Measurements from ENCODE around the gene EIF4A3.
"Not testable (repeated sequence)": the region's sequence is repeated elsewhere in the genome, so short reads cannot be mapped to it uniquely, and the experiment has no call there.

The EIF4A3 gene

DNA sequence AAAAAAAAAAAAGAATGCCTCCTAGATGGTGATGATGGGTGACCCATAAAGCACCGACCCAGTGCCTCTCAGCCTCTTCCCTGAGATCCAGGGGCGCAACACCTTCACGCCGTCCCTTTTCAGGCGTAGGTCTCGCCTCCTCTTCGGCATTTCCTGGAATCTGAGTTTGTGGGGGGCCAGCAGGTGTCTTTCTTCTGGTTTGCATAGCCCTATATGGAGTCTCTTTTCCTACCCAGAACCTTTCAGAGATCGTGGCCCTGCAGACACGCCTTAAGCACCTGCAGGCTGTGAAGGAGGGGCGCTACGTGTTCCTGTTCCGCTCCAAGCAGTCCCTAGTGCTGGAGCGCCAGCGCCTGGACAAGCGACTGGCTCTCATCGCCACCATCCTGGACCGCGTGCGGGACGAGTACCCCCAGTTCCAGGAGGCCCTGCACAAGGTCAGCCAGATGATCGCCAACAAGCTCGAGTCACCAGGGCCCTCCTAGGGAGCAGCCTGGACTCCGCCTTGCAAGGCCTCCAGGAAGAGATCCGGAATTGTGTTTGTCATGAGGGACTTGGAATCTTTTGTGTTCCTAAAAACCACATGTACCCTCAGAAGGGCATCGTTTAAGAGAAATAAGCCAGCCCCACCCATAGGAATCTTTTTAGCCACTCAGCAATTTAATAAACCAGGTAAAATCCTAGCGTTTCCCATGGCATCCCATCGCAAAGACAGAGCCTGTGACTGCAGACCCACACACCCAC is 47.5 kb downstream of the EIF4A3 start:
- DNase-seq, result no peak

DNA sequence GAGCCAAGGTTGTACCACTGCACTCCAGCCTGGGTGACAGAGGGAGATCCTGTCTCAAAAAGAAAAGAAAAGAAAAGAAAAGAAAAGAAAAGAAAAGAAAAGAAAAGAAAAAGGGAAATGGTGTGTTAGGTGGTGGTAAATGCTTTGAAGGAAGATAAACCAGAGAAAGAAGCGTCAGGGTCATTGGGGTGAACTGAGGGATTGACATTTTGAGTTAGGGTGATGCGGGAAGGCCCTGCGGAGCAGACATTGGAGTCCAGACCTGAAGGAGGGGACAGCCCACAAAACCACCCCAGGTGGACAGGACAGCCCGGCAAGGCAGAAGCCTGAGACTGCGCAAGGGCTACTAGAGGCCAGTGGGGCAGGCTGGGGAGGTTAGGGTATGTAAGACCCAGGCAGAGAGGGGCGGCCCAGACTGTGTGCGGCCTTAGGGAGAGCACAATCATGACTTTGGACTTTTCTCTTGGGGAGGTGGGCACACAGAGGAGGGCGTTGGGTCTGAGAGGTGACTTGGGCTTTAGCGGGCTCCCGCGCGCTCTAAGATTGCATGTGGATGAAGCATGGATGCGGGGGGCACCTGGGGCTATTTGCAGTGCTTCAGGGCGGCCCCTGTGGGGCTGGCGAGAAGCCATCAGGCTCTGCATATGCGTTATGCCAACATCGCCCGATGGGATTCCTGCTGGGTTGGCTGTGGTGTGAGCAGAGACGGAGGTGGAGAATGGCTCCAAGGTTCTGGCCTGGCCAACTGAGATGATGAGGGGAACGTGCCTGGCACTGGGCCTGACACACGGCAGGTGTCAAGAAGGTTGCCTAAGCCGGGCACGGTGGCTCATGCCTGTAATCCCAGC is 48.9 kb downstream of the EIF4A3 start:
- DNase-seq, result no peak

DNA sequence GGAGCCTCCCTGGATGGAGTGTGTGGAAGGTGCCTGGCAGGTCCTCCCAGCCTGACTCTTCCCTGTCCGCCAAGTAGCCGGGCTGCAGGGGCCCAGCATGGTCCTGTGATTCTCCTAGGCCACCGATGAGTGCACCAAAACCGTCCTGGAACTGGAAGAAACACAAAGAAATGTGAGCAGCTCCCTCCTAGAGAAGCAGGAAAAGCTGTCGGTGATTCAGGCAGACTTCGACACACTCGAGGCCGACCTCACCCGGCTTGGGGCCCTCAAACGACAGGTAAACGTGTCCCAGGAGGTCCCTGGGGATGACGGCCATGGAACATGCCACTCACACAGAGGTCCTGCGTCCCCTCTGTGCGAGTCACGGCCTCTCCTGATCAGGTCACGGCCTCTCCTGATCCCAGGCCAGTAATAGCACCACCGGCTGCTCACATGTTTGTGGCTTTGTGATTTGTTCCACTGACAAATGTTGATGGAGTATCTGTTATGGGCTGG is 49.8 kb downstream of the EIF4A3 start:
- no peak for DNase-seq

GRCh38 chr17:80096561-80097021 is 50.3 kb downstream of the EIF4A3 start:
- no peak for DNase-seq

DNA sequence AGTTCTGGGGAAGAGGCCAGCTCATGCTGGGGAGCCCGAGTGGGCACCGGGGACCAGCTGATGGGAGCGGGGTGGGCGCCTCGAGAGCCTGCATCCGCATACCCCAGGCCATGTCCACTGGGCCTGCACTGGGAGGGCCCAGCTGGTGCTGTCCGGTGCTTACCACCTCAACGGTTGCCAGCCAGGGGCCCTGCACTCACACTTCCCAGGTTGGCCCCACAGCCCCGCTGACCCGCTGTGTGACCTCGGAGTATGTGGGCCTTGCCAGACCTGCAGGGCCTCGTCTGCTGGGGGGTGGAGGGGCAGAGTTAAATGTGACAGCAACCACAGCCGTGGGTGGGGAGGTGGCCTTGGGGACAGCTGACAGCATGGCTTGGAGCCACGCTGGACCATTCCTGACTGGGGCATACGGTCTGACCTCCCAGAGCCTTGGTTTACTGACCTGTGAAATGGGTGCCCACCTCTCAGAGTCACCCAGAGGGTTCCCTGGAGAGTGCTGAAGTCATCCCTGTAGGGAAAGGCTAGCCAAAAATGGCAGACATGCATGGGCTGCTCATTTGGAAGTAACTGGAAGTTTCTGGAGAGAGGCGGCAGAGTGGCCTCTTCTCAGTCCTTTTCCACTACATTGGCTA is 51.0 kb downstream of the EIF4A3 start:
- DNase-seq, result no peak

- DNase-seq, result no peak
Measured at GRCh38 chr17:80095038-80095843, 51.7 kb downstream of the EIF4A3 start.

- DNase-seq, result no peak
Measured at GRCh38 chr17:80092959-80093358, 54.0 kb downstream of the EIF4A3 start.

GRCh38 chr17:80091376-80091775 is 55.6 kb downstream of the EIF4A3 start:
- no peak for DNase-seq

- not testable (repeated sequence) for DNase-seq
Measured at GRCh38 chr17:80090164-80090563, 56.8 kb downstream of the EIF4A3 start.

DNA sequence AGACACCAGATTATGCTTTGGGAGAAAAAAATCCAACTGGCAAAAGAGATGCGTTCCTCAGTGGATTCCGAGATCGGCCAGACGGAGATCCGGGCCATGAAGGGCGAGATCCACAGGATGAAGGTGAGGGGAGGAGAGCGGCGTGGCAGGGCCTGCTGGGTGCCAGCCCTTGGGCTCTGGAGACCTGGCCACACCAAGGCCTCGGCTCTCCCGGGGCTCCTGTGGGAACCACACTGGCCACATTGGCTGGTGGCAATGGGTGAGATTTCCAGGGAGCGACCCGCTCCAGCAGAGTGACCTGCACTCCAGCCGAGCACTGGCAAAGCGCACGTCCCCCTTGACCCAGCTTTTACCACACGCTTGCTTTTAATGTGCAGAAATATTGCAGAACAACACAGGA is 57.2 kb downstream of the EIF4A3 start:
- no peak for DNase-seq

DNA sequence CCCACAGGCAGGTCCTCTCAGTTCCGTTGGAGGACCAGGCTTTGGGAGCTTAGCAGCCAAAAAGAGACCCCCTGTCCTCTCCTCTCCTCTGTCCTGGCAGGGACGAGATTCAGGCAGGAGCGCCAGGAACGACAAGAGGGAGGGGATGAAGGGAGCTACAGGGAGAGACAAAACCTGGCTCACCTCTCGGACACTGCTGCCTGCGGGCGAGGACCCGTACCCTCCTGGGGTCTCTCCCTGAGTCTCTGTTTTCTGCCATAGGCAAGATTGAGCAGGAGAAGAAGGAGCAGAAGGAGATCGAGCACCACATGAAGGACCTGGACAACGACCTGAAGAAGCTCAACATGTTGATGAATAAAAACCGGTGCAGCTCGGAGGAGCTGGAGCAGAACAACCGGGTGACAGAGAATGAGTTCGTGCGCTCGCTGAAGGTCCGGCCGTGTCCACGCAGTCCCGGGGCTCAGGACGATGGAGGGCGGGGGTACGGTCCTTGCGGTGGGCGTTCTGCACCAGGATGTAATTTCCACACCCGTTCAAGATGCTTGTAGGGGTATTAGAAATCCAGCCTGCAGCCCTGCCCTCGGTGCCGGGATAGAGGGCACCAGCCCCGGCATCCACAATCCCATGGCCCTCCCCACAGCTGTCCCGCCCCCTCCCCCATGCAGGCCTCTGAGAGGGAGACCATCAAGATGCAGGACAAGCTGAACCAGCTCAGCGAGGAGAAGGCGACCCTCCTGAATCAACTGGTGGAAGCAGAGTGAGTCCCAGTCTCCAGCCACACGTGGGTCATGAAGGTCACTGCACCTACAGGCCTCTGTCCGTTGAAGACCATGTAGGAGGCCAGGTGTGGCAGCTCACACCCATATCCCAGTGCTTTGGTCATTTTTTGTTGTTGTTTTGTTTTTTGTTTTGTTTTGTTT is 59.3 kb downstream of the EIF4A3 start:
- DNase-seq, result no peak

DNA sequence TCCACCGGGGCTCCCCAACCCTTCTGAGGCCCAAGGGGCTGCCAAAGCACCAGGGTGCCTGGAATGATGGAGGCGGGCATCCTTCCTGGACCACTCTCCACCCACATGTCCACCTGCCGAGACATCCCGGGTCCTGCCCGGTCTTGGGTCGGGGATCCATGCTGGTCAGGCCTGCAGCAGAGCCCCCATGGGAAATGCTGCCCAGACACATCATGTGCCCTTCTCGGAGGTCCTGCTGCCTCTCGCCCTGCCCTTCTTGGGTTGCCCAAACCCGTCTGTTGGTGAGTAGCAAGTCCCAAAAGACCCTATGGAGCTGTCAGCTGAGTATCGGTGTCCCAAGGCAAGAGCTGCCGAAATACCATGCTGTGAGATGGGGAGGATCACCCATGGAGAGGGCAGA is 60.3 kb downstream of the EIF4A3 start:
- no peak for DNase-seq

DNA sequence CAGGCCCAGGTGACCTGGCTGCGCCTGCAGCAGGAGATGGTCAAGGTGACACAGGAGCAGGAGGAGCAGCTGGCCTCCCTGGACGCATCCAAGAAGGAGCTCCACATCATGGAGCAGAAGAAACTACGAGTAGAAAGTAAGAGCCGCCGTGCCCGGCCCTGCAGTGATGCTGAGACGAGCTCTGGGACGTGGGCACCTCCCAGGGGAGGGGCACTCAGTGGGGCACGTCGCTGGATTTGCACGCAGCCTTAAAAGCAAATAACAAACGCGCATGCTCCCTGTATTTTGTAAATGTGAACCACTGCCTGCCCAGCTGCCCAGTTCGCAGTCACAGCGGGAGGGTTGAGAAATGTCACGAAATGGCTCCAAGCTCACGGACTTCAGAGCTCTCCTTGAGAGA is 60.8 kb downstream of the EIF4A3 start:
- DNase-seq, result no peak

DNA sequence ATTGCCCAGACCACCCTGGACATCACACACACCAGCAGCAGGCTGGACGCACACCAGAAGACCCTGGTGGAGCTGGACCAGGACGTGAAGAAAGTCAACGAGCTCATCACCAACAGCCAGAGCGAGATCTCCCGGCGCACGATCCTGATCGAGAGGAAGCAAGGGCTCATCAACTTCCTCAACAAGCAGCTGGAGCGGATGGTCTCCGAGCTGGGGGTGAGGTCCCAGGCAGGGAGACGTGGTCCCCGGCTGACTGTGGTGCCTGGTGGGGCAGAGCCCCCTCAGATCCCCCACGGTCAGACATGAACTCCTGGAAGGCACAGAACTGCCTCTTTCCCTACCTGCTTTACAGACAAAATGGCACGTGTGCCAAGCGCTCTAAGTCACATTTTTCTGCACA is 62.2 kb downstream of the EIF4A3 start:
- no peak for DNase-seq

All from stimulated activated CD4-positive, alpha-beta T cell treated with anti-CD3 and anti-CD28 coated beads, Interleukin-15, amount 100 ng/mL, for 24 hours (primary cell).